PC-3 (cell line): ENCODE measurements around the gene CDH11.

Experiments
- CTCF ChIP-seq: fragments of 300-600 bp; sonication (generic); conservative IDR thresholded peaks from 2 replicates; pipeline ENCODE4 v1.5.1; 2017; ENCODE audit warnings: antibody characterized with exemption, low read depth, mild to moderate bottlenecking, low read length
- EZH2phosphoT487 ChIP-seq: fragments of 300-600 bp; sonication (generic); IDR thresholded peaks from 2 replicates; pipeline ENCODE4 v1.6.1; 2018; ENCODE audit warnings: mild to moderate bottlenecking, antibody characterized with exemption, low read length, borderline replicate concordance

GRCh38 chr16:65021852-65022595 lies 99.8 kb downstream of the CDH11 start:
- TF ChIP-seq CTCF (no peak), EZH2phosphoT487 (no peak)
